Measurements from ENCODE around the gene SLC8A3.
A peak's percentile ranks its signal among the peaks of the same experiment; 100 is the strongest.

The SLC8A3 gene

GRCh38 chr14:70186900-70187451 lies 1.8 kb downstream of the SLC8A3 start:
- Histone ChIP-seq H4K20me1 (ENCODE audit: insufficient read depth, low read length, poor library complexity, severe bottlenecking) (no peaks in the 10 kb centered on the region), H3F3A (ENCODE audit: low read depth) (no peaks in the 10 kb centered on the region; the same call in 1 of the 2 replicates), H3K36me3 (ENCODE audit: insufficient read depth, low read length) (no peaks in the 10 kb centered on the region), H3K4me2 (ENCODE audit: low read depth, low read length, poor library complexity, severe bottlenecking) (peak overlapping the region; percentile 82), H3K9me2 (replicated peaks; ENCODE audit: low read depth, low read length) (no peaks in the 10 kb centered on the region), H3K79me2 (ENCODE audit: insufficient read depth, low read length) (peaks cover 34% of the 10 kb centered on the region), H3K4me3 (ENCODE audit: low read length, poor library complexity, severe bottlenecking) (peak overlapping the region; percentile 87), H3K9me3 (ENCODE audit: insufficient read depth, low read depth, low read length) (no peaks in the 10 kb centered on the region), H3K4me1 (ENCODE audit: insufficient read depth, low read length, poor library complexity, severe bottlenecking) (peaks cover 62% of the 10 kb centered on the region), H2AFZ (ENCODE audit: low read length) (peak overlapping the region; percentile 78), H3K9ac (ENCODE audit: low read depth, low read length, poor library complexity, severe bottlenecking) (peak overlapping the region; percentile 95), H3K27me3 (ENCODE audit: insufficient read depth, low read length, poor library complexity, severe bottlenecking) (no peaks in the 10 kb centered on the region)
- no peak for TF ChIP-seq EZH2phosphoT487 (IDR thresholded peaks at IDR 0.05; ENCODE audit: borderline replicate concordance)
- no peak for TF ChIP-seq CTCF (conservative IDR thresholded peaks at IDR 0.05; ENCODE audit: low read length)

GRCh38 chr14:70183991-70184390 lies 4.8 kb downstream of the SLC8A3 start:
- H3K27me3 ChIP-seq (ENCODE audit: insufficient read depth, low read length, poor library complexity, severe bottlenecking), result no peaks in the 10 kb centered on the region

GRCh38 chr14:70181276-70181675 lies 7.5 kb downstream of the SLC8A3 start:
- Histone ChIP-seq H4K20me1 (ENCODE audit: insufficient read depth, low read length, poor library complexity, severe bottlenecking) (no peaks in the 10 kb centered on the region), H3F3A (ENCODE audit: low read depth) (no peaks in the 10 kb centered on the region), H3K9me2 (replicated peaks; ENCODE audit: low read depth, low read length) (no peaks in the 10 kb centered on the region), H2AFZ (ENCODE audit: low read length) (no peak overlapping the region), H3K9me3 (ENCODE audit: insufficient read depth, low read depth, low read length) (no peaks in the 10 kb centered on the region), H3K4me1 (ENCODE audit: insufficient read depth, low read length, poor library complexity, severe bottlenecking) (peaks cover 48% of the 10 kb centered on the region), H3K4me3 (ENCODE audit: low read length, poor library complexity, severe bottlenecking) (no peak overlapping the region), H3K79me2 (ENCODE audit: insufficient read depth, low read length) (no peaks in the 10 kb centered on the region), H3K36me3 (ENCODE audit: insufficient read depth, low read length) (no peaks in the 10 kb centered on the region), H3K9ac (ENCODE audit: low read depth, low read length, poor library complexity, severe bottlenecking) (no peak overlapping the region), H3K4me2 (ENCODE audit: low read depth, low read length, poor library complexity, severe bottlenecking) (no peak overlapping the region), H3K27me3 (ENCODE audit: insufficient read depth, low read length, poor library complexity, severe bottlenecking) (no peaks in the 10 kb centered on the region)
- TF ChIP-seq CTCF (conservative IDR thresholded peaks at IDR 0.05; ENCODE audit: low read length) (no peak), EZH2phosphoT487 (IDR thresholded peaks at IDR 0.05; ENCODE audit: borderline replicate concordance) (no peak)

More at GRCh38 chr14:70183991-70184390, 4.8 kb downstream of the SLC8A3 start:
- H3K9me3 ChIP-seq (ENCODE audit: insufficient read depth, low read depth, low read length), result no peaks in the 10 kb centered on the region
- H3K79me2 ChIP-seq (ENCODE audit: insufficient read depth, low read length), result peaks cover 13% of the 10 kb centered on the region; the same call in 1 of the 2 replicates
- no peaks in the 10 kb centered on the region; the same call in 1 of the 2 replicates for H3F3A ChIP-seq (ENCODE audit: low read depth)
- no peak overlapping the region for H3K4me3 ChIP-seq (ENCODE audit: low read length, poor library complexity, severe bottlenecking)
- H3K9ac ChIP-seq (ENCODE audit: low read depth, low read length, poor library complexity, severe bottlenecking), result peak overlapping the region; percentile 30
- H3K36me3 ChIP-seq (ENCODE audit: insufficient read depth, low read length), result no peaks in the 10 kb centered on the region
- 0 out of 2 replicates have a peak overlapping the region, but pooled peaks have one; percentile 35 for H2AFZ ChIP-seq (ENCODE audit: low read length)
- no peak for TF ChIP-seq EZH2phosphoT487 (IDR thresholded peaks at IDR 0.05; ENCODE audit: borderline replicate concordance)
- no peak for TF ChIP-seq CTCF (conservative IDR thresholded peaks at IDR 0.05; ENCODE audit: low read length)
- peaks cover 53% of the 10 kb centered on the region for H3K4me1 ChIP-seq (ENCODE audit: insufficient read depth, low read length, poor library complexity, severe bottlenecking)
- no peaks in the 10 kb centered on the region for H4K20me1 ChIP-seq (ENCODE audit: insufficient read depth, low read length, poor library complexity, severe bottlenecking)
- peak overlapping the region; percentile 44 for H3K4me2 ChIP-seq (ENCODE audit: low read depth, low read length, poor library complexity, severe bottlenecking)
- H3K9me2 ChIP-seq (replicated peaks; ENCODE audit: low read depth, low read length), result no peaks in the 10 kb centered on the region

Data from Loucy (cell line).